CD1c-positive myeloid dendritic cell (primary cell): ENCODE measurements around the gene DMRT3.
"Not testable (repeated sequence)": the region's sequence is repeated elsewhere in the genome, so short reads cannot be mapped to it uniquely, and the experiment has no call there.

Experiments
- DNase-seq: peaks from one replicate; pipeline ENCODE4 v3.0.0-alpha.2; 2016; ENCODE audit errors: extremely low spot score

DMRT3 gene

GRCh38 chr9:998299-999110, 22.1 kb downstream of the DMRT3 start:
- DNase-seq: not testable (repeated sequence)

GRCh38 chr9:1001838-1002237, 25.4 kb downstream of the DMRT3 start:
- no peak for DNase-seq

- no peak for DNase-seq
Measured at GRCh38 chr9:1002678-1003077, 26.2 kb downstream of the DMRT3 start.

GRCh38 chr9:1005043-1005667, 28.7 kb downstream of the DMRT3 start:
- DNase-seq: peak; percentile 65

- DNase-seq: no peak
Measured at GRCh38 chr9:1007312-1007711, 30.9 kb downstream of the DMRT3 start.

GRCh38 chr9:1008216-1008615, 31.8 kb downstream of the DMRT3 start:
- DNase-seq: peak; percentile 45

- peak; percentile 90 for DNase-seq
Measured at GRCh38 chr9:1009101-1009707, 32.7 kb downstream of the DMRT3 start.

- DNase-seq: peak; percentile 47
Measured at GRCh38 chr9:1013021-1013420, 36.6 kb downstream of the DMRT3 start.

- DNase-seq: no peak
Measured at GRCh38 chr9:1014225-1014624, 37.8 kb downstream of the DMRT3 start.

- no peak for DNase-seq
Measured at GRCh38 chr9:1014640-1015039, 38.2 kb downstream of the DMRT3 start.

GRCh38 chr9:1018121-1018520, 41.7 kb downstream of the DMRT3 start:
- DNase-seq: no peak

- DNase-seq: no peak
Measured at GRCh38 chr9:1024112-1024511, 47.7 kb downstream of the DMRT3 start.

- no peak for DNase-seq
Measured at GRCh38 chr9:1025131-1025530, 48.7 kb downstream of the DMRT3 start.

- no peak for DNase-seq
Measured at GRCh38 chr9:1026219-1026618, 49.8 kb downstream of the DMRT3 start.

GRCh38 chr9:1028501-1029190, 52.2 kb downstream of the DMRT3 start:
- DNase-seq: no peak

- no peak for DNase-seq
Measured at GRCh38 chr9:1031951-1032601, 55.6 kb downstream of the DMRT3 start.

- no peak for DNase-seq
Measured at GRCh38 chr9:1034271-1034670, 57.8 kb downstream of the DMRT3 start.

- DNase-seq: no peak
Measured at GRCh38 chr9:1039589-1039988, 63.1 kb downstream of the DMRT3 start.
